PFSK-1 (cell line): Measurements from ENCODE around the gene CCDC9B.

Experiments
- FOXP2 ChIP-seq: optimal IDR thresholded peaks from 2 replicates; pipeline ENCODE3; 2011; ENCODE audit warnings: borderline replicate concordance, control low read depth, inconsistent platforms; ENCODE audit not compliant: insufficient read depth; ENCODE audit errors: extremely low read length, extremely low read depth
- POLR2AphosphoS5 ChIP-seq: IDR thresholded peaks from 2 replicates; pipeline ENCODE4 v1.6.1; 2012; ENCODE audit warnings: low read depth, mild to moderate bottlenecking, control low read depth, low read length, moderate library complexity
- SIN3A ChIP-seq: IDR thresholded peaks from 2 replicates; pipeline ENCODE4 v1.6.1; 2012; ENCODE audit warnings: mild to moderate bottlenecking, low read length, moderate library complexity, borderline replicate concordance; ENCODE audit not compliant: insufficient read depth
- TAF1 ChIP-seq: IDR thresholded peaks from 2 replicates; pipeline ENCODE4 v1.6.1; 2012; ENCODE audit warnings: low read length, control low read depth, borderline replicate concordance; ENCODE audit not compliant: insufficient read depth
- TF ChIP-seq, protein P1 (sequence below), 2 experiments: IDR thresholded peaks; 2 replicates each; pipeline versions ENCODE4 v1.6.1 to v1.8.0; 2011 to 2012; ENCODE audit warnings: low read depth in 2 of 2, low read length in 2 of 2, control low read depth in 1 of 2, inconsistent platforms in 1 of 2, mild to moderate bottlenecking in 1 of 2, moderate library complexity in 1 of 2; ENCODE audit not compliant: insufficient read depth in 1 of 2

The CCDC9B gene

DNA sequence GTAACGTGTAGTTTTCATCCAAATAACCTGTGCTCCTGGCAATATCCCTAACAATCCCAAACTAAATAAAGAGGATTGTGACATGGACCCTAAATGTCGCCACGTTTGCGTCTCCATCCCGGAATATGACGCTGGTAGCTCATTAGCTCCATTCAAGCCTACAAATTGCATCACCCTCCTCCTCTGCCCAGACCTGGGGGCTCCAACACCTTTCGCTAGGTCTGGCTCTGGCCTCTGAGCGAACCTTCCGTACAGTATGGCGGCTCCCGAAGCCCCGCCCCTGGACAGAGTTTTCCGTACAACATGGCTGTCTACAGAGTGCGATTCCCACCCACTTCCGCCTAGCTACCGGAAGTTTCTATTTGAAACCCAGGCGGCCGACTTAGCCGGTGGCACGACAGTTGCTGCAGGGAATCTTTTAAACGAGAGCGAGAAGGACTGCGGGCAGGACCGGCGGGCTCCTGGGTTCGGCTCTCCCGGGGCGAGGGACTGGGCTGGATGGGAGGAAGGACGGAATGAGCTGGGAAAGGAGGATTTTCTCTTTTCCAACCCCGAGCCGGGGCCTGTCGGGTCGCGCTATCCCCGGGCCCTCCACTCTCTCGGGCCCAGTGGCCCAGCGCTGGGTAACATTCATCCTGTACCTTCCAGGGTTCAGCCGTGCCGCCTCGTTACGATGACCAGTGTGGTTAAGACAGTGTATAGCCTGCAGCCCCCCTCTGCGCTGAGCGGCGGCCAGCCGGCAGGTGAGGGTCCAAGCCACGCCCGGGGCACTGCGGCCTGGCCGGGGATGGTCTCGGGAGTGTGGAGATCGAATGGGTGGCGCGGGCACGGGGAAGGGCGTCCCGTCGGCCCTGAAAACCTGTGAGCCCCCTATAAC, 42.1 kb upstream of the CCDC9B start, which contains the start of gene KNSTRN:
Gene KNSTRN, plus strand, starts transcription at position 142 of the 877 bp plus-strand sequence. Its CDS starts 115 bp downstream, at position 257.
- TF ChIP-seq SIN3A (peak; percentile 71; the same call in 1 of the 2 replicates), POLR2AphosphoS5 (peak; percentile 80), TAF1 (peak; percentile 81; the same call in 1 of the 2 replicates), FOXP2 (peak; percentile 64)
- TF ChIP-seq, protein P1, sequence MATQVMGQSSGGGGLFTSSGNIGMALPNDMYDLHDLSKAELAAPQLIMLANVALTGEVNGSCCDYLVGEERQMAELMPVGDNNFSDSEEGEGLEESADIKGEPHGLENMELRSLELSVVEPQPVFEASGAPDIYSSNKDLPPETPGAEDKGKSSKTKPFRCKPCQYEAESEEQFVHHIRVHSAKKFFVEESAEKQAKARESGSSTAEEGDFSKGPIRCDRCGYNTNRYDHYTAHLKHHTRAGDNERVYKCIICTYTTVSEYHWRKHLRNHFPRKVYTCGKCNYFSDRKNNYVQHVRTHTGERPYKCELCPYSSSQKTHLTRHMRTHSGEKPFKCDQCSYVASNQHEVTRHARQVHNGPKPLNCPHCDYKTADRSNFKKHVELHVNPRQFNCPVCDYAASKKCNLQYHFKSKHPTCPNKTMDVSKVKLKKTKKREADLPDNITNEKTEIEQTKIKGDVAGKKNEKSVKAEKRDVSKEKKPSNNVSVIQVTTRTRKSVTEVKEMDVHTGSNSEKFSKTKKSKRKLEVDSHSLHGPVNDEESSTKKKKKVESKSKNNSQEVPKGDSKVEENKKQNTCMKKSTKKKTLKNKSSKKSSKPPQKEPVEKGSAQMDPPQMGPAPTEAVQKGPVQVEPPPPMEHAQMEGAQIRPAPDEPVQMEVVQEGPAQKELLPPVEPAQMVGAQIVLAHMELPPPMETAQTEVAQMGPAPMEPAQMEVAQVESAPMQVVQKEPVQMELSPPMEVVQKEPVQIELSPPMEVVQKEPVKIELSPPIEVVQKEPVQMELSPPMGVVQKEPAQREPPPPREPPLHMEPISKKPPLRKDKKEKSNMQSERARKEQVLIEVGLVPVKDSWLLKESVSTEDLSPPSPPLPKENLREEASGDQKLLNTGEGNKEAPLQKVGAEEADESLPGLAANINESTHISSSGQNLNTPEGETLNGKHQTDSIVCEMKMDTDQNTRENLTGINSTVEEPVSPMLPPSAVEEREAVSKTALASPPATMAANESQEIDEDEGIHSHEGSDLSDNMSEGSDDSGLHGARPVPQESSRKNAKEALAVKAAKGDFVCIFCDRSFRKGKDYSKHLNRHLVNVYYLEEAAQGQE (IDR thresholded peaks at IDR 0.05; ENCODE audit: insufficient read depth in 1 of 2, low read depth in 2 of 2, low read length in 2 of 2) = peak in 1 of 2 experiments; percentile 13; a peak in 1 of 4 replicates

DNA sequence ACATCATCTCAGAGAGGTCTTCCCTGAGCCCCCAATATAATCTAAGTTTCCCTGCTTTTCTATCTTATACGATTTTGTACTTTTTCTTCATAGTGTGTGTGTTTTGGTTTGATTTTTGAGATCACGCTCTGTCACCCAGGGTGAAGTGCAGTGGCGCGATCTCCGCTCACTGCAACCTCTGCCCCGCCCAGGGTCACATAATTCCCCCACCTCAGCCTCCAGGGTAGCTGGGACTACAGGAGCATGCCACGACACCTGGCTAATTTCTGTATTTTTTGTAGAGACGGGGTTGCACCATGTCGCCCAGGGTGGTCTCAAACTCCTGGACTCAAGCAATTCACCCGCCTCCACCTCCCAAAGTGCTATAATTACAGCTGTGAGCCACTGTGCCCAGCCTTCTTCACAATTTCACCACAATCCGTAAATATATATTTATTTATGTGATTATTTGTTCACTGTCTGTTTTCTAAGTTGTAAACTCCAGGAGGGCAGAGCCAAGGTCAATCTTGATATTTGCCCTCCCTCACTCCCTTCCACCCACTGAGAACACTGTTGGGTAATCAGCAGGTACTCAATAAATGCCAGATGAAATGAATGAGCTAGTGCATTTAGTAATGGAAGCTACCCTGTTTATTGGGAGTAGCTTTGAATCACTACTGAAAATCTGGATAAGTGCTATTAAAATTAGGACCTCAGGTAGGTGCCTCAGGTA, 41.2 kb upstream of the CCDC9B start:
- TF ChIP-seq, protein P1 (IDR thresholded peaks at IDR 0.05; ENCODE audit: insufficient read depth in 1 of 2, low read depth in 2 of 2, low read length in 2 of 2) = no peak
- TF ChIP-seq FOXP2 (no peak), SIN3A (no peak), POLR2AphosphoS5 (no peak), TAF1 (no peak)

DNA sequence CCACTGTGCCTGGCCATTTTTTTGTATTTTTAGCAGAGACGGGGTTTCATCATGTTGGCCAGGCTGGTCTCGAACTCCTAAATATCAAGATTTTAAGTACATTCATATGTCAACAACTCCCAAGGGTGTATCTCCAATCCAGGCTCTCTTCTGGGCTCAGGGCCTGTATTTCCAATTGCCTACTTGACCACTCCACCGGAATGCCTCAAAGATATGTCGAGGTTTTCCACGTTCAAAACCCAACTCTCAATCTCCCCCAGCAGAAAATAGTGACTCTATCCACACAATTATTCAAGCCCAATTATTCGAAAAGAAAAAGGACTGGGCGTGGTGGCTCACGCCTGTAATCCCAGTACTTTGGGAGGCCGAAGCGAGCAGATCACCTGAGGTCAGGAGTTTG, 39.9 kb upstream of the CCDC9B start:
- TF ChIP-seq, protein P1 (IDR thresholded peaks at IDR 0.05; ENCODE audit: insufficient read depth in 1 of 2, low read depth in 2 of 2, low read length in 2 of 2) = no peak
- TF ChIP-seq TAF1 (no peak), FOXP2 (no peak), SIN3A (no peak), POLR2AphosphoS5 (no peak)

DNA sequence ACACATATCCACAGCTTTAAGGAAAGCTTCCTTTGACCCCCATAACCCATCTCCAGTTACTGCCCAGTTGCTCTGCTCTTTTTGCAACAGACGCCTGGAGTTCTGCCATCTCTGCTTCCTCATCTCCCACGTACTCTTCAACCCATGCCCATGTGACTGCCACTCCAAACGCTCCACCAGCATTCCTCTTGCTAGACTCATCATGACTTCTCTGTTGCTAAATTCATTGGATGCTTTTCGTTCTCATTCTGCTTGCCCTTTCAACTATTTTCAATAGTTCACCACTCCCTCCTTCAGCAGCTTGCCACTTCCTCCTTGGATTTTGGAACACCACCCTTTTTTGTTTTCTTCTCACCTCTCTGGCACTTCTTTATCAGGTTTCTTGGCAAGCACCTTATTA, 39.1 kb upstream of the CCDC9B start:
- no peak for TF ChIP-seq SIN3A
- TF ChIP-seq, protein P1 (IDR thresholded peaks at IDR 0.05; ENCODE audit: insufficient read depth in 1 of 2, low read depth in 2 of 2, low read length in 2 of 2) = no peak
- no peak for TF ChIP-seq TAF1
- no peak for TF ChIP-seq FOXP2
- no peak for TF ChIP-seq POLR2AphosphoS5
